ENCODE results near the gene EIF3I. TPM values are rescaled to one million over a fixed set of nuclear protein-coding genes. Genes with fewer than 3 reads are reported as not detected.
A peak's percentile ranks its signal among the peaks of the same experiment; 100 is the strongest.

Gene EIF3I
- polyA plus RNA-seq, 3 donors = 126 to 162 (median 151) TPM

DNA sequence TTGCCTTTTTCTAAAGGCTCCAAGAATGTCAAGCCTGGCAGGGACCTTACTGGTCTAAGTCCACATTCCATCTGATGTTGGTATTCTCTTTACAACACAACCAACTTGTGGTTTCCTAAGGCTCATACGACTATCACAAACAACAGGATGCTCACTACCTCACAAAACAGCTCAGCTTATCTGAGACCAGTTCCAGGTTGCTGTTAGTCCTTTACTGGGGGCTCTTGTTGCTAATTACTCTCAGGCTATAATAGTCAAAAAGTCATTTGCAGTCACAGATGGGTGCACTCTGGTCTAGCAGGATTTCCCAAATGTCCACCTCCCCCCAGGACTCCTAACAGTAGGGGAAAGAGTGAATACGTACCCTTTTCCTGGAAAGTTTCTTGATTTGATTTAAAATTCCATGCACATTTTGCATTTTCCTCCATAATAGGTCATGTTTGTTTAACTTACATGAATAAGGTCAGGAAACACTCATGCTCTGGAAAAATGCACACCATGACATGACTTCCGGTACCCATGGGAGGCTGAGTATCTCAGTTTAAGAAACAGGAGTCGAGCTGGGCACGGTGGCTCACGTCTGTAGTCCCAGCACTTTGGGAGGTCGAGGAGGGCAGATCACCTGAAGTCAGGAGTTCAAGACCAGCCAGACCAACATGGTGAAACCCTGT, 44.8 kb downstream of the EIF3I start:
- no peak overlapping the region for H3K4me2 ChIP-seq (replicated peaks; ENCODE audit: extremely low read depth, low read length, poor library complexity, severe bottlenecking)
- no peak overlapping the region for H3K4me3 ChIP-seq (replicated peaks in 1 of 3; ENCODE audit: low read depth in 2 of 3, low read length in 3 of 3)
- peaks cover 11 to 14% of the 10 kb centered on the region in 2 donors for H3K4me1 ChIP-seq (ENCODE audit: control insufficient read depth in 1 of 2, insufficient read depth in 2 of 2, low read length in 2 of 2)
- no peak for DNase-seq
- peaks cover 4 to 5% (median 4%) of the 10 kb centered on the region in 3 donors for H3K27me3 Mint-ChIP-seq (ENCODE audit: low read depth in 3 of 3)
- H3K4me1 Mint-ChIP-seq = peaks cover 20% of the 10 kb centered on the region
- 95% methylated on average over 4 of the region's 7 CpGs for WGBS (ENCODE audit: insufficient coverage)
- no peak overlapping the region for H3K9ac ChIP-seq (ENCODE audit: insufficient read depth, low read length, poor library complexity, severe bottlenecking)
- H3K27me3 ChIP-seq (ENCODE audit: control insufficient read depth in 2 of 2, insufficient read depth in 2 of 2, low read length in 2 of 2) = no peaks in the 10 kb centered on the region
- no peaks in the 10 kb centered on the region for H3K36me3 ChIP-seq (replicated peaks in 1 of 2; ENCODE audit: control insufficient read depth in 1 of 2, insufficient read depth in 2 of 2, low read length in 2 of 2)
- H3K27ac ChIP-seq (ENCODE audit: low read depth in 1 of 2, low read length in 2 of 2) = no peak overlapping the region
- intact Hi-C loops (cut with micrococcal nuclease) = no loop called here
- TF ChIP-seq, protein P1, sequence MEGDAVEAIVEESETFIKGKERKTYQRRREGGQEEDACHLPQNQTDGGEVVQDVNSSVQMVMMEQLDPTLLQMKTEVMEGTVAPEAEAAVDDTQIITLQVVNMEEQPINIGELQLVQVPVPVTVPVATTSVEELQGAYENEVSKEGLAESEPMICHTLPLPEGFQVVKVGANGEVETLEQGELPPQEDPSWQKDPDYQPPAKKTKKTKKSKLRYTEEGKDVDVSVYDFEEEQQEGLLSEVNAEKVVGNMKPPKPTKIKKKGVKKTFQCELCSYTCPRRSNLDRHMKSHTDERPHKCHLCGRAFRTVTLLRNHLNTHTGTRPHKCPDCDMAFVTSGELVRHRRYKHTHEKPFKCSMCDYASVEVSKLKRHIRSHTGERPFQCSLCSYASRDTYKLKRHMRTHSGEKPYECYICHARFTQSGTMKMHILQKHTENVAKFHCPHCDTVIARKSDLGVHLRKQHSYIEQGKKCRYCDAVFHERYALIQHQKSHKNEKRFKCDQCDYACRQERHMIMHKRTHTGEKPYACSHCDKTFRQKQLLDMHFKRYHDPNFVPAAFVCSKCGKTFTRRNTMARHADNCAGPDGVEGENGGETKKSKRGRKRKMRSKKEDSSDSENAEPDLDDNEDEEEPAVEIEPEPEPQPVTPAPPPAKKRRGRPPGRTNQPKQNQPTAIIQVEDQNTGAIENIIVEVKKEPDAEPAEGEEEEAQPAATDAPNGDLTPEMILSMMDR (IDR thresholded peaks at IDR 0.05) = no peak
- H3K9me3 Mint-ChIP-seq = peaks cover 0 to 2% (median 0%) of the 10 kb centered on the region in 7 donors
- H2AFZ ChIP-seq (ENCODE audit: insufficient read depth, low read depth, low read length, poor library complexity, severe bottlenecking) = no peak overlapping the region
- no peaks in the 10 kb centered on the region for H3K36me3 Mint-ChIP-seq
- H3K4me3 Mint-ChIP-seq = no peak overlapping the region
- no peaks in the 10 kb centered on the region for H3K9me3 ChIP-seq (replicated peaks in 1 of 2; ENCODE audit: control insufficient read depth in 1 of 2, insufficient read depth in 1 of 2, low read length in 2 of 2)
- peak overlapping the region in 1 of 7 donors; percentile 22 for H3K27ac Mint-ChIP-seq
- H4K20me1 ChIP-seq (ENCODE audit: insufficient read depth, low read length) = no peaks in the 10 kb centered on the region
- H3K79me2 ChIP-seq (ENCODE audit: insufficient read depth, low read length) = no peaks in the 10 kb centered on the region

DNA sequence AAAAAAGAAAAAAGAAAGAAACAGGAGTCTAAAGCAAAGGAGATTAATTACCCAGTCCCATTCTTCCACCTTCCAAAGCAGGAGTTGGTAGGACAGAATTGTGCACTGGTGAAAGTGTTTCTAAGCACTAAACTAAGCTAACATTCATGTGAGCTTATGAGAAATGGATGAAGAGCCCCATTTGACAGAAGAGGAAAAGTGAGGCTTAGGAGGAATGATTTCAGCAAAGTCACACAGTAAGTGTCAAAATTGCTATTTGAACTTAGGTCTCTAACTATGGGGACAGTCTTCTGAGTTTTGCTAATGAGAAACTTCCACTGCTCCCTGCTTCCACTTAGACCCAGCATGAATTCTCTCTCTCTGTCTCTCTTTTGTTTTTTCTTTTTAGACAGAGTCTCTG, 47.5 kb downstream of the EIF3I start:
- peaks cover 0 to 2% (median 0%) of the 10 kb centered on the region in 7 donors for H3K9me3 Mint-ChIP-seq
- Histone ChIP-seq H3K9me3 (replicated peaks in 1 of 2; ENCODE audit: control insufficient read depth in 1 of 2, insufficient read depth in 1 of 2, low read length in 2 of 2) (no peaks in the 10 kb centered on the region), H3K4me3 (replicated peaks in 1 of 3; ENCODE audit: low read depth in 2 of 3, low read length in 3 of 3) (no peak overlapping the region), H3K27me3 (ENCODE audit: control insufficient read depth in 2 of 2, insufficient read depth in 2 of 2, low read length in 2 of 2) (peaks cover 0 to 11% of the 10 kb centered on the region in 2 donors), H3K9ac (ENCODE audit: insufficient read depth, low read length, poor library complexity, severe bottlenecking) (no peak overlapping the region), H3K4me1 (ENCODE audit: control insufficient read depth in 1 of 2, insufficient read depth in 2 of 2, low read length in 2 of 2) (peaks cover 9 to 12% of the 10 kb centered on the region in 2 donors), H3K27ac (ENCODE audit: low read depth in 1 of 2, low read length in 2 of 2) (no peak overlapping the region), H3K36me3 (replicated peaks in 1 of 2; ENCODE audit: control insufficient read depth in 1 of 2, insufficient read depth in 2 of 2, low read length in 2 of 2) (no peaks in the 10 kb centered on the region), H4K20me1 (ENCODE audit: insufficient read depth, low read length) (no peaks in the 10 kb centered on the region), H3K79me2 (ENCODE audit: insufficient read depth, low read length) (no peaks in the 10 kb centered on the region), H2AFZ (ENCODE audit: insufficient read depth, low read depth, low read length, poor library complexity, severe bottlenecking) (no peak overlapping the region), H3K4me2 (replicated peaks; ENCODE audit: extremely low read depth, low read length, poor library complexity, severe bottlenecking) (no peak overlapping the region)
- DNase-seq = no peak
- peaks cover 12% of the 10 kb centered on the region for H3K4me1 Mint-ChIP-seq
- H3K36me3 Mint-ChIP-seq = no peaks in the 10 kb centered on the region
- no peak overlapping the region for H3K27ac Mint-ChIP-seq
- peaks cover 19 to 22% (median 20%) of the 10 kb centered on the region in 3 donors for H3K27me3 Mint-ChIP-seq (ENCODE audit: low read depth in 3 of 3)
- TF ChIP-seq, protein P1 (IDR thresholded peaks at IDR 0.05) = no peak
- H3K4me3 Mint-ChIP-seq = no peak overlapping the region
- intact Hi-C loops (cut with micrococcal nuclease) = no loop called here

All from CD14-positive monocyte (primary cell).